HepG2 (cell line): ENCODE measurements around the gene RAI14. TPM values are rescaled to one million over a fixed set of nuclear protein-coding genes. Genes with fewer than 3 reads are reported as not detected.

Experiments used
- ATAC-seq: fragments of 200-7000 bp; cut with Tn5 transposase; 3 replicates; pipeline ENCODE4 v1.9.1; 2020; ENCODE audit warnings: mild to moderate bottlenecking, moderate library complexity
- BruUV-seq: library from RNA; stranded (reverse); fragments of 400-500 nt; replicated peaks from 2 replicates; lab custom pipeline; 2021; lab: Mats Ljungman, UMichigan
- CTCF ChIA-PET: fragments of 300-600 bp; formaldehyde crosslinking; extraction: SDS; loops from one replicate; lab custom pipeline; 2021; ENCODE audit warnings: low total read pairs, inconsistent platforms, low intra/inter-chr PET ratio; lab: Yijun Ruan, JAX
- POLR2A ChIA-PET: fragments of 350-600 bp; sonication (Branson Sonifier 250); formaldehyde crosslinking; loops from one replicate; lab custom pipeline; 2020; ENCODE audit warnings: antibody characterized with exemption, inconsistent platforms; lab: Yijun Ruan, JAX
- DNase-seq: peaks from one replicate; pipeline ENCODE4 v3.0.0-alpha.2; 2015; ENCODE audit warnings: low spot score
- FAIRE-seq: peaks from 3 replicates; lab custom pipeline; 2011; peaks lifted over from hg19 to GRCh38; lab: Jason Lieb, UNC
- H2AFZ ChIP-seq: one replicate; pipeline ENCODE4 v1.6.1; 2011; ENCODE audit warnings: low read length, inconsistent platforms
- H3K27ac ChIP-seq: fragments of 300-600 bp; 3 replicates; pipeline ENCODE4 v1.8.0; 2011; ENCODE audit warnings: mixed run types, mild to moderate bottlenecking, mixed read lengths, low read length, inconsistent platforms; ENCODE audit not compliant: insufficient read depth; ENCODE audit errors: extremely low read length
- H3K27me3 ChIP-seq, 2 experiments: fragments of 200-600 bp in 1 of 2; 2 replicates in 1 of 2; 3 replicates in 1 of 2; pipeline versions ENCODE4 v1.6.0 to v1.8.0; 2011; ENCODE audit warnings: low read length in 2 of 2, mild to moderate bottlenecking in 2 of 2, moderate library complexity in 2 of 2, inconsistent platforms in 1 of 2; ENCODE audit not compliant: insufficient read depth in 2 of 2, control insufficient read depth in 1 of 2
- H3K36me3 ChIP-seq, 2 experiments: fragments of 200-600 bp in 1 of 2; replicated peaks in 1 of 2; 2 replicates in 1 of 2; 3 replicates in 1 of 2; pipeline versions ENCODE4 v1.5.1 to v1.8.0; 2011; ENCODE audit warnings: low read length in 2 of 2, inconsistent platforms in 1 of 2; ENCODE audit not compliant: insufficient read depth in 2 of 2, control insufficient read depth in 1 of 2
- H3K4me1 ChIP-seq: 2 replicates; pipeline ENCODE4 v1.5.1; 2012; ENCODE audit warnings: low read length, inconsistent platforms; ENCODE audit not compliant: insufficient read depth
- H3K4me2 ChIP-seq: 2 replicates; pipeline ENCODE4 v1.6.0; 2011; ENCODE audit warnings: low read depth, low read length, inconsistent platforms
- H3K4me3 ChIP-seq, 3 experiments: fragments of 200-600 bp in 1 of 3; sonication (generic), shearing (Covaris generic) in 1 of 3; replicated peaks in 1 of 3; 2 replicates each; pipeline ENCODE4 v1.5.1; 2011 to 2016; ENCODE audit warnings: low read length in 3 of 3, inconsistent platforms in 2 of 3, low read depth in 2 of 3, mild to moderate bottlenecking in 2 of 3, control low read depth in 1 of 3, mixed read lengths in 1 of 3; ENCODE audit not compliant: insufficient read depth in 1 of 3
- H3K79me2 ChIP-seq: one replicate; pipeline ENCODE4 v1.6.1; 2011; ENCODE audit warnings: low read length, inconsistent platforms; ENCODE audit not compliant: insufficient read depth
- H3K9ac ChIP-seq: 2 replicates; pipeline ENCODE4 v1.6.0; 2011; ENCODE audit warnings: mild to moderate bottlenecking, low read depth, low read length, inconsistent platforms; ENCODE audit not compliant: insufficient read depth
- H3K9me3 ChIP-seq: 2 replicates; pipeline ENCODE4 v1.5.1; 2012; ENCODE audit warnings: mild to moderate bottlenecking, low read length
- H4K20me1 ChIP-seq: 2 replicates; pipeline ENCODE4 v1.6.0; 2011; ENCODE audit warnings: inconsistent platforms, mild to moderate bottlenecking, low read length, moderate library complexity; ENCODE audit not compliant: insufficient read depth
- ASH2L ChIP-seq: fragments of 300-600, 200-600 bp; sonication (generic); IDR thresholded peaks from 2 replicates; pipeline ENCODE4 v1.7.0; 2017; ENCODE audit warnings: low read depth, mild to moderate bottlenecking, moderate library complexity, mixed read lengths, low read length; ENCODE audit not compliant: insufficient read length
- CHCHD3 ChIP-seq: sonication (generic); formaldehyde crosslinking; IDR thresholded peaks from 2 replicates; pipeline ENCODE4 v1.8.0; 2022; ENCODE audit warnings: mild to moderate bottlenecking, missing genetic modification reagents, moderate library complexity
- HMGXB3 ChIP-seq: sonication (generic); formaldehyde crosslinking; IDR thresholded peaks from 2 replicates; pipeline ENCODE4 v1.4.0; 2020; ENCODE audit warnings: missing genetic modification reagents, borderline replicate concordance
- KMT2B ChIP-seq: IDR thresholded peaks from 2 replicates; pipeline ENCODE4 v1.6.1; 2016; ENCODE audit warnings: missing genetic modification reagents, missing compliant biosample characterization
- SMC3 ChIP-seq: IDR thresholded peaks from 2 replicates; pipeline ENCODE4 v1.6.1; 2011; ENCODE audit warnings: low read length, improper control_type of control experiment
- YY1 ChIP-seq: IDR thresholded peaks from 2 replicates; pipeline ENCODE4 v1.6.1; 2011; ENCODE audit warnings: low read length, low read depth, moderate library complexity, mild to moderate bottlenecking; ENCODE audit not compliant: insufficient read depth, insufficient replicate concordance
- ZBTB44 ChIP-seq: sonication (generic); formaldehyde crosslinking; IDR thresholded peaks from 2 replicates; pipeline ENCODE4 v1.4.0; 2020; ENCODE audit warnings: missing genetic modification reagents
- ZC3H13 ChIP-seq: sonication (generic); formaldehyde crosslinking; IDR thresholded peaks from 2 replicates; pipeline ENCODE4 v1.8.1; 2023; ENCODE audit warnings: mild to moderate bottlenecking, missing genetic modification reagents, moderate library complexity
- ZNF121 ChIP-seq: sonication (generic); formaldehyde crosslinking; IDR thresholded peaks from 2 replicates; pipeline ENCODE4 v1.5.0; 2020; ENCODE audit warnings: mild to moderate bottlenecking, missing genetic modification reagents
- ZNF891 ChIP-seq: sonication (generic); formaldehyde crosslinking; IDR thresholded peaks from 2 replicates; pipeline ENCODE4 v1.5.0; 2020; ENCODE audit warnings: mild to moderate bottlenecking, missing genetic modification reagents
- WGBS: methylation state at CpG from one replicate; pipeline ENCODE4 v1.1.6; 2017; ENCODE audit warnings: low lambda C conversion rate; 5-methylcytosine and 5-hydroxymethylcytosine counted together
- in situ Hi-C: cut with HindIII; loops from 2 replicates; pipeline ENCODE4 v1.10.0; 2017; ENCODE audit warnings: low pct_unique_long_range_greater_than_20kb; ENCODE audit not compliant: extremely low pct_ligation_motif_present
- intact Hi-C: fragments of 100-400 bp; cut with micrococcal nuclease; formaldehyde crosslinking; loops from one replicate; pipeline ENCODE4 v1.10.0; 2022; ENCODE audit not compliant: unreplicated experiment
- polyA plus RNA-seq, 8 experiments: library from polyadenylated mRNA; depleted of rRNA in 3 of 8; stranded (reverse) in 7 of 8; unstranded in 1 of 8; fragments of >200 nt; fragmentation: Illumina TruSeq in 4 of 8; extraction: Trizol in 4 of 8; gene quantifications; 2 replicates each; pipeline versions ENCODE4 v1.2.1 to v1.2.3, GENCODE V29; 2011 to 2016; ENCODE audit warnings: low read depth in 4 of 8, missing spikeins in 1 of 8, mixed read lengths in 1 of 8; ENCODE audit not compliant: insufficient read depth in 1 of 8
- total RNA-seq, 5 experiments: library from RNA; depleted of rRNA; stranded (reverse); fragments of >200 nt; fragmentation: Illumina TruSeq; extraction: Trizol; gene quantifications; 2 replicates each; pipeline ENCODE4 v1.2.3, GENCODE V29; 2016; ENCODE audit warnings: low read depth in 1 of 5

The RAI14 gene
- total and polyA plus RNA-seq, 2 of the 13 experiments (the other 11 are each of a cell fraction or from before 2014, with no cell fraction given): 12.6 to 18.2 TPM

- Histone ChIP-seq H3K36me3 (no peaks in the 10 kb centered on the region), H3K9ac (no peak overlapping the region), H3K27me3 (peaks cover 1 to 4% of the 10 kb centered on the region in 2 experiments; a peak in 3 of 5 replicates), H2AFZ (no peak overlapping the region), H3K4me3 (no peak overlapping the region), H3K9me3 (no peaks in the 10 kb centered on the region), H3K27ac (no peak overlapping the region), H4K20me1 (no peaks in the 10 kb centered on the region), H3K79me2 (no peaks in the 10 kb centered on the region), H3K4me1 (peaks cover 16% of the 10 kb centered on the region), H3K4me2 (no peak overlapping the region)
- in situ Hi-C loops (loop anchor here (10.0 kb wide), 1 partner anchor 168 kb away; no protein-coding TSS in a partner anchor), intact Hi-C loops (no loop called here)
- DNase-seq (no peak), ATAC-seq (no peak), FAIRE-seq (no peak)
- 17% methylated on average over 5 of the region's 5 CpGs for WGBS
- ChIA-PET POLR2A (no interaction called here), CTCF (no interaction called here)
- no TSS peak for BruUV-seq
- TF ChIP-seq SMC3: no peak
Observed at GRCh38 chr5:34652466-34652865, 3.7 kb upstream of the RAI14 start.

- ChIA-PET CTCF (no interaction called here), POLR2A (no interaction called here)
- Histone ChIP-seq H3K4me2 (no peak overlapping the region), H2AFZ (no peak overlapping the region), H3K36me3 (no peaks in the 10 kb centered on the region), H3K9me3 (no peaks in the 10 kb centered on the region), H3K79me2 (no peaks in the 10 kb centered on the region), H3K4me1 (peaks cover 20% of the 10 kb centered on the region), H3K27ac (no peak overlapping the region), H3K4me3 (no peak overlapping the region), H3K9ac (no peak overlapping the region), H3K27me3 (peaks cover 1 to 4% of the 10 kb centered on the region in 2 experiments; a peak in 3 of 5 replicates), H4K20me1 (no peaks in the 10 kb centered on the region)
- in situ Hi-C loops (loop anchor here (10.0 kb wide), 1 partner anchor 168 kb away; no protein-coding TSS in a partner anchor), intact Hi-C loops (no loop called here)
- no TSS peak for BruUV-seq
- no peak for DNase-seq
- no peak for ATAC-seq
- no peak for FAIRE-seq
- no peak for TF ChIP-seq HMGXB3 (CRISPR knock-in tag)
- TF ChIP-seq ZNF891 (CRISPR knock-in tag): no peak
- TF ChIP-seq YY1: no peak
- TF ChIP-seq KMT2B (CRISPR knock-in tag): no peak
- no peak for TF ChIP-seq CHCHD3 (CRISPR knock-in tag)
- no peak for TF ChIP-seq ZC3H13
- no peak for TF ChIP-seq ZNF121 (CRISPR knock-in tag)
- no peak for TF ChIP-seq ASH2L
- no peak for TF ChIP-seq ZBTB44 (CRISPR knock-in tag)
Observed at GRCh38 chr5:34652914-34653313, 3.2 kb upstream of the RAI14 start.
